HFFc6 (cell line): Measurements from ENCODE around the gene UTRN. TPM values are rescaled to one million over a fixed set of nuclear protein-coding genes. Genes with fewer than 3 reads are reported as not detected.

Source experiments
- DNase-seq: peaks from one replicate; pipeline ENCODE4 v3.0.0-alpha.2; 2018
- H3K27ac Mint-ChIP-seq: 2 replicates; pipeline ENCODE4 v1.8.0; 2020; ENCODE audit warnings: mild to moderate bottlenecking, mixed read lengths
- H3K27me3 Mint-ChIP-seq: 2 replicates; pipeline ENCODE4 v1.8.0; 2021; ENCODE audit warnings: mild to moderate bottlenecking, moderate library complexity, mixed read lengths; ENCODE audit not compliant: insufficient read depth
- H3K36me3 Mint-ChIP-seq: 2 replicates; pipeline ENCODE4 v1.8.0; 2021; ENCODE audit warnings: low read depth, mixed read lengths
- H3K4me1 Mint-ChIP-seq: 2 replicates; pipeline ENCODE4 v1.8.0; 2020; ENCODE audit warnings: low read depth, mixed read lengths
- H3K4me3 Mint-ChIP-seq: 2 replicates; pipeline ENCODE4 v1.8.0; 2020; ENCODE audit warnings: mild to moderate bottlenecking, moderate library complexity, mixed read lengths
- H3K9me3 Mint-ChIP-seq: 2 replicates; pipeline ENCODE4 v1.8.0; 2020; ENCODE audit warnings: mild to moderate bottlenecking, mixed read lengths
- CTCF ChIP-seq: fragments of 200-600 bp; sonication (generic); IDR thresholded peaks from 2 replicates; pipeline ENCODE4 v1.5.0; 2021; ENCODE audit warnings: antibody characterized with exemption, mild to moderate bottlenecking
- total RNA-seq, 6 experiments: library from RNA; stranded (reverse); fragmentation: NEBNext Ultra II Directional; extraction: Animal tissue kit (Norgen Biotek cat#: 25700); gene quantifications; 2 replicates in 1 of 6; 3 replicates in 5 of 6; pipeline ENCODE4 v1.2.3, GENCODE V29; 2021

Gene UTRN
- total RNA-seq, 6 experiments from 2014 or later = 99.6 to 116 (median 109) TPM

GRCh38 chr6:144314003-144314485 is 28.9 kb downstream of the UTRN start:
- H3K27ac Mint-ChIP-seq = no peak overlapping the region
- no peak for DNase-seq
- H3K27me3 Mint-ChIP-seq = no peaks in the 10 kb centered on the region; the same call in 1 of the 2 replicates
- H3K9me3 Mint-ChIP-seq = no peaks in the 10 kb centered on the region
- H3K4me1 Mint-ChIP-seq = peaks cover 52% of the 10 kb centered on the region
- no peak overlapping the region for H3K4me3 Mint-ChIP-seq
- peaks cover 14% of the 10 kb centered on the region for H3K36me3 Mint-ChIP-seq
- no peak for TF ChIP-seq CTCF

GRCh38 chr6:144314562-144314961 is 29.4 kb downstream of the UTRN start:
- Mint-ChIP-seq H3K36me3 (peaks cover 9% of the 10 kb centered on the region), H3K27ac (no peak overlapping the region), H3K27me3 (no peaks in the 10 kb centered on the region; the same call in 1 of the 2 replicates), H3K9me3 (no peaks in the 10 kb centered on the region), H3K4me1 (peaks cover 55% of the 10 kb centered on the region), H3K4me3 (no peak overlapping the region)
- no peak for DNase-seq
- TF ChIP-seq CTCF = no peak

GRCh38 chr6:144315226-144315980 is 30.3 kb downstream of the UTRN start:
- Mint-ChIP-seq H3K4me1 (peaks cover 58% of the 10 kb centered on the region), H3K36me3 (peaks cover 4% of the 10 kb centered on the region; the same call in 1 of the 2 replicates), H3K4me3 (no peak overlapping the region), H3K27me3 (no peaks in the 10 kb centered on the region; the same call in 1 of the 2 replicates), H3K9me3 (no peaks in the 10 kb centered on the region), H3K27ac (no peak overlapping the region)
- no peak for TF ChIP-seq CTCF
- DNase-seq = no peak

GRCh38 chr6:144315981-144316861 is 31.1 kb downstream of the UTRN start:
- no peak overlapping the region for H3K4me3 Mint-ChIP-seq

More at GRCh38 chr6:144315981-144316861, 31.1 kb downstream of the UTRN start:
- Mint-ChIP-seq H3K27ac (peak overlapping the region; percentile 45; the same call in 1 of the 2 replicates), H3K36me3 (peaks cover 4% of the 10 kb centered on the region; the same call in 1 of the 2 replicates), H3K27me3 (no peaks in the 10 kb centered on the region; the same call in 1 of the 2 replicates), H3K4me1 (peaks cover 66% of the 10 kb centered on the region), H3K9me3 (no peaks in the 10 kb centered on the region)
- TF ChIP-seq CTCF = no peak
- no peak for DNase-seq
